GM18909 (cell line): ENCODE results near the gene SRP9.
"Not testable (repeated sequence)": the region's sequence is repeated elsewhere in the genome, so short reads cannot be mapped to it uniquely, and the experiment has no call there.

Source experiments
- ATAC-seq: cut with Tn5 transposase; IDR thresholded peaks from one replicate; pipeline ENCODE4 v1.9.1; 2021; ENCODE audit warnings: mild to moderate bottlenecking; ENCODE audit not compliant: unreplicated experiment, poor library complexity

SRP9 gene

DNA sequence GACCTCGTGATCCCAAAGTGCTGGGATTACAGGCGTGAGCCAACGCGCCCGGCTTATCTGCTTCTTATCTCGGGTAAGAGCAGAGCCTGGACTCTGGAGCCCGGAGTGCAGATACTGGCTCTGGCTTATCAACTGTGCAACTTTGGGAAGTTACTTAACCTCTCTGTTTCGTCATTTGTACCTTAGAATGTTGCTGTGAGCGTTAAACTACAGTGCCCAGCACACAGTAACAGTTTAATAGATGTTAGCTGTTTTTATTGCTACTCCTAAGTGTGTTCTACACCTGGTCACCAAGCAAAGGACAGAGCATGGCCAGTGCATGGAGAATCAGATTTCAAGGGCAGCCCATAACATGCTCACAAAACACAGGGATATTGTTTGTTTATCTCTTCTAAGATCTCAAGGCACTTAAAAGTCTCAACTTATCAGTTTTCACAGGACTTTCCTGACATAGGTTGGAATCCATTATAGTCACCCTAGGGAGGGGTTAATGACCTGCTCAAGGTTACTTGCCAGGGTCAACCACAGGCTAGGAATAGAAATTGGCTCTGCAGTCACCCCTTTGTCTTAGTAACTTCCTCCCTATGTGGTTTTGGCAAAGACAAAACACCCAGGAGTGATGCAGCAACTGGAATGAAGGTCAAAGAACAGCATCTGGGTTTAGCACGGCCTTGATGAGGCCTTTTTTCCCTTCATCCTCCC, 22.5 kb upstream of the SRP9 start:
- no peak for ATAC-seq

GRCh38 chr1:225755671-225756319, 21.8 kb upstream of the SRP9 start:
- no peak for ATAC-seq

DNA sequence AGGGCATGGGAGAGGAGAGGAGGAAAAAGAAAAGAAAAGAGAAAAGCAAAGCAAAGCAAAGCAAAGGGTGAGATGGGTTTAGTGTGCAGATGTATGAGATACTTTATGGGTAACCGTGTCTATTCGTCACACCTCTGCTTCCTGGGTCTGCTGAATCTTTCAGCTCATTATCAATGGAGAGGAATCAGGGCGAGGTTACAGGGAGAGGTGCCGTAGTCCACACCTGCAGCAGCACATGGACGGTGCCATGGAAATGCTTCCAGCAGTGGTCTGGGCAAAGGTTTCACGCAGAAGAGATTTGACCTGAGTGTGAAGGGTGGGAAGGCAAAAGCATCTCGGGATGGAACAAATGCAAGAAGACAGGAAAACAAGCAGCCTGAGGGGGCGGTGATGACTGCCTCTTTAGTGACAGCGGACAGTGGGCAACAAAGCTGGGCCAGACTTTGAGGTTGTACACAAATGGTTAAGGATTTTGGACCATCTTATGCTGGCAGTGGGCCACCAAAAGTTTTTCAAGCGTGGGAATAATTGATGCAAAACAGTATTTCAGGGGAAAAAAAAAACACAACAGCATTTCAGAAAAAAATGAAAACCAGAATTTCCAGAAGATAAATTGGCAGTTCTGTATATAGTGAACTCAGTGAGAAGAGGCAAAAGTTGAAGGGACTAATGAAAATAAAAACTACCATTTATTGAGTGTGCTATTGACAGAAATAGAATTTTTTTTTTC, 19.5 kb upstream of the SRP9 start:
- no peak for ATAC-seq

GRCh38 chr1:225759972-225760371, 17.7 kb upstream of the SRP9 start:
- not testable (repeated sequence) for ATAC-seq

DNA sequence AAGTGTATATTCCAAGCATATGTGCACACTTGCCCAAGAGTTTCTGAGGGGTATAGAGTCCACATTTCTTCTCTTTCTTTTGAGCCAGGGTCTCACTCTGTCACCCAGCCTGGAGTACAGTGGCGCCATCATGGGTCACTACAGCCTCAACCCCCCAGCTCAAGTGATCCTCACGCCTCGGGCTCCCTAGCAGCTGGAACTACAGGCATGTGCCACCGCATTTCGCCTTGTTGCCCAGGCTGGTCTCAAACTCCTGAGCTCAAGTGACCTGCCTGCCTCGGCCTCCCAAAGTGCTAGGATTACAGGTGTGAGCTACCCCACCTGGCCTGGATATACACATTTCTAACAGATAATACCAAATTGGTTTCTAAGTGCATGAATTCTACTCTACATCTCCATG, 17.1 kb upstream of the SRP9 start:
- no peak for ATAC-seq

GRCh38 chr1:225761395-225761794, 16.2 kb upstream of the SRP9 start:
- not testable (repeated sequence) for ATAC-seq

GRCh38 chr1:225762002-225762441, 15.6 kb upstream of the SRP9 start:
- no peak for ATAC-seq

DNA sequence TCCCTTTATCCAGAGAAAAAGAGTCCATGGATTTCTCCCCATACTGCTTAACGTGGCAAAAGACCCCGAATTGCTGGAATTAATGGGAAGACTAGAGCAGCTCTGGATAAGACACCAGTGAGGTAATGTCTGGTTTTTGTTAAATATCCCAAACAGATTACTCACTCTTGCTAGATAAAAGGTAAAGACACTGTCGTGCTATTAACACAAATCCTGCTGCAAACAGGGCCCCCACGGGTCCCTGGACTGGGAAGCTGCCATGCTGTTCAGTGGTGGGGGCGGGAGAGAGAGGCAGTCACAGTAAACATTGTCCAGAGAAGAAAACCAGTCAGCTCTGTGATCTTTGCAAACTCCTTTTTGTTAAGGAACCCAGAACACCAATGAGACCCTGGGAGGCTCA, 15.2 kb upstream of the SRP9 start:
- no peak for ATAC-seq

DNA sequence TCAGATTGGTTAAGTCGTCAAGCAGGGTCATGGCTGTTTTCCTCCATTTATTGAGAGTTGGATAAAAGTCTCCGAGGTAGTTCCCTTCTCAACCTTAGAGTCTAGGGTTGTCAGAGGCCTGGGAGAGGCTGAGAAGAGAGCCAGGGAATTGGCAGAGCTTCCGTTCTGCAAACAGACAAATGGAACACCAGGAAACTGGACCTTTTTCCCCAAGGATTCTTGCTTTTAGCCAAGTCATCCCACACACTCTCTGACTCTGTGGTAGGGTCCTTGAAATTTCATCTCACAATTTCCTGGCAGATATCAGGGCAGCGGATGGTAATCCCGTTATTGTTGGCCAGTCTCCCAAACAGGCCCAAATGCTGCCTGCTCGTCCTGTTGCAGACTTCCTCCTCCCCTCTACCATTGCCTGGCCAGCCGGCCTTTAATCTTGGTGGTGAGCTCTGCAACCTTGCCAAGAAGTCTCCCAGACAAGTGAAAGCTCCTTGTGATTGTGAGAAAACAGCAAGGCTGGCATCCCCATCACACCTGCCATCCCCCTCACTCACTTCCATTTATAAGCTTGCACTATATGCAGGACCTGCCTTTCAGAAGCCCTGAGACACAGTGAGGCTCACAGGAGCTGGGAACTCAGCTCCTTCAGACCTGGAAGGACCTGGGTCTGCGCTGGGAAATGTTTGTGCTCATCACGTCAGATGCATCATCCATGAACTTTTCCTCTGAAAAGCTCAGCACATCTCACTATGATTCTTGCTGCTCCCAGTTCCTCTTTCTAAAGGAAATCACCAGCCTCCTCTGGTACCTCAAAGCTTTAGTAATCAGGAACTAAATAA, 13.7 kb upstream of the SRP9 start:
- no peak for ATAC-seq

DNA sequence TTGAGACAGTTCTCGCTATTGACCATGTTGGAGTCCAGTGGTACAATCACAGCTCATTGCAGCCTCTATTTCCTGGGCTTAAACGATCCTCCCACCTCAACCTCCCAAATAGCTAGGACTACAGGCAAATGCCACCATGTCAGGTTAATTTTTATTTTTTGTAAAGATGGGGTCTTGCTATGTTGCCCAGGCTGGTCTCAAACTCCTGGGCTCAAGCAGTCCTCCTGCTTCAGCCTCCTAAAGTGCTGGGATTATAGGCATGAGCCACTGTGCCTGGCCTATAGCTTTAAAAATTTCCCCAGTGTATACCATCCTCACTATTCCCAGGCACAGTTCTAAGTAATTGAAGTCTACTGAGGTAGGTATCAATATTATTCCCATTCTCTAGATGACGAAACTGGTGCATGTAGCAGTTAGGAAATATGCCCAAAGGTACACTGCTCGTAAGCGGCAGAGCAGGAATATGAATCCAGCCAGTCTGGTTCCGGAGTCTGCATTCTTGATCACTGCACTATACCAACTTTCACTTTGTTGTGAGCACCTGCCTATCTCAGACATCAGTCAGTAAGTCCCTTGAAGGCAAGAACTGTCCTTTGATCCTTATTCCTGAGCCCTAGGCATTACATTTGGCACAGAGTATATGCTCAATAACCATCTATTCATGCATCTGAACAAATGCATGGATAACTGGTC, 11.5 kb upstream of the SRP9 start:
- no peak for ATAC-seq

DNA sequence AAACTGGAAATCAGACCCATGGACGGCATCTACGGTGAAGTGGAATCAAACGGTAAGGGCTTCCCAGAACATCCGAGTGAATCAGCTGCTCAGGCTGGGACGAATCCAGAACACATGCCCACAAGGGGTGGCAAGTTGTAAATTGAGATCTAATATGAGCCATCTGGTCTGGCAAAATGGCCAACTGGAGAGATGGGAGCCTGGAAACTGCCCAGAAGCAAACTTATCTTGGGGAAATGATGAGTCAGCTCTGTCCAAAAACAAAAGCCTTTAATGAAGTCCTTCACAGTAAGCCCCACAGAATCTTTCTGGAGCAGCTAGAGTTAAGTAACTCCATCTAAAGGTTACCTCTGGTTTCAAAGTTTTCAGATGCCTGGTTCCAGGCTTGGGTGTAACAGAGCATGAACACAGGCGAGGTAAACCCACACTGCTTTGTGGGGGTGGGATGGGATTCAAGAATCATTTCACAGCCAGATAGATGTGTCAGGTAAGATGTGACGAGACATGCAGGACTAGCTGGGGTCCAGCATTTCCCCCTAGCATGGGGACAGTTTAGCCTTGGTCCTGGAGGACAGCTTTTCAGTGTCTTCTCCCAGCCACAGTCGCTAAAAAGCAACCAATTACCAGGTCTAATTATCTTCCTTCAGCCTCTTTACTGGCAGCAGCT, 10.5 kb upstream of the SRP9 start:
- no peak for ATAC-seq

DNA sequence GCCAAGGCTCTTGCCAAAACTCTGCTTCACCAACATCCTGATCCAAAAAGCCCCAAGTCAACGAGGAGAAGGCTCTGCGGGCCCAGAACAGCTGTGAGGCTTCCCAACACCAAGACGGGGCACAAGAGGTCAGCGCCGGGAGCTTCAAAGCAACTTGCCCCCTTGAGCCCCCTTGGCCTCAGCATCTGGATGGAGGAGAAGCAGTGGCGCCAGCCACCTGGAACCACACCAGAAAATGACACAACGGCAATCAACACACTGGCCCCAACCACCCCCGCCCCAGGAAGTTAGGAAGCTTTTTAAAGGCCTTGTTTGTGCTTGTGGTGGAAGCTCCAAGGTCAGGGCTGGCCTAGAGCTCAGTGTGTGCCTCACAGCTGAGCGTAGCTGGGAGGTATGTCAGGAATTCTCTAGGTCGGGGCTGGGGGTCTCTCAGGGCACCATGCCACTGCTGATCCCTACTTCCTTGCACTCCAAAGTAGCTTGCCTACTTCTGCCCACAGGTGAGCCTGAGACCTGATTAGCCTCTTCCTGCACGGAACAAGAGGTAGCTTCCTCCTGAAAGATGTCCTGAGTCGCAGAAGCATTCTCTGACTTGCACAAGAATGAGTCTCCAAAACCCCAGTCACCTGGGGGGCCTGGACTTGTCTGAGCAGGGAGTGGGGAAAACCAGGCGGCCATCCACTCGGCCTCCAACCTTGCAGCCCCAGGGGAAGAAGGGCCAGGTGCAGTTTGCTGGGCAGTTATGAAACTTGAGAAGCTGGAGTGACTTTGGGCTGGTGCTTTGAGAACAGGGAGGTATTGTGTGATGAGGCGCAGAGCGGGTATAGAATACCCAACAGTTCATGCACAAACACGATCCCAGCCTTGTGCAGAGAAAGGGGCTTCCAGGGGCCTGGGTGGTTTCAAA, 9.7 kb upstream of the SRP9 start:
- ATAC-seq = no peak

GRCh38 chr1:225768662-225769426, 8.8 kb upstream of the SRP9 start:
- ATAC-seq = no peak

GRCh38 chr1:225769687-225770086, 7.9 kb upstream of the SRP9 start:
- no peak for ATAC-seq

- ATAC-seq = no peak
Observed at GRCh38 chr1:225770561-225771248, 6.9 kb upstream of the SRP9 start.

DNA sequence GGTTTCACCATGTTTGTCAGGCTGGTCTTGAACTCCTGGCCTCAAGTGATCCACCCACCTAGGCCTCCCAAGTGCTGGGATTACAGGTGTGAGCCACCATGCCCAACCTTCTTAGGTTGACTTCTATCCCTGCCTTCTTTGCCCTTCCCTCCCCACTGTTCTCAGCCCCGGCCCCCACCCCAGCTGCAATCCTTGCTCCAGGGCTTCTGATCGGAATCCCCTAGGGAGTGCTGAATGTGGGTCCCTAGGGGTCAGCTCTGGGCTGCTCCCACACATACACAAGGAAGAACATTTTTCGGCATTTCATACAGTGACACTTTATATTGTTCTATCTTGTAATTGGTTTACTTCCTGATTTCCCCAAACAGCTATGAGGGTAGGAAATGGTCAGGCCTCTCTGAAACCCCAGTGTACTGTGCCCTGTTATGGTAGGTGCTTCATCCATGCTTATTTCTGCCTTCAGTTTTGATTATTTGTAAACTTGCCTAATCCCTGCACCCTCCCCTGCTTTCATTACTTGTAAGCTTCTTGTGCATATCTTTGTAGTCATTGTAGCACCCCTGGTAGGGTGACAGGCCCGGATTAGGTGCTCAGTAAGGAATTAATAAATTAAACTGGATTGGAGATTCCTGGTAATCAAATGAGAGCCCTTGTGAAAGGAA, 5.8 kb upstream of the SRP9 start:
- ATAC-seq = no peak

DNA sequence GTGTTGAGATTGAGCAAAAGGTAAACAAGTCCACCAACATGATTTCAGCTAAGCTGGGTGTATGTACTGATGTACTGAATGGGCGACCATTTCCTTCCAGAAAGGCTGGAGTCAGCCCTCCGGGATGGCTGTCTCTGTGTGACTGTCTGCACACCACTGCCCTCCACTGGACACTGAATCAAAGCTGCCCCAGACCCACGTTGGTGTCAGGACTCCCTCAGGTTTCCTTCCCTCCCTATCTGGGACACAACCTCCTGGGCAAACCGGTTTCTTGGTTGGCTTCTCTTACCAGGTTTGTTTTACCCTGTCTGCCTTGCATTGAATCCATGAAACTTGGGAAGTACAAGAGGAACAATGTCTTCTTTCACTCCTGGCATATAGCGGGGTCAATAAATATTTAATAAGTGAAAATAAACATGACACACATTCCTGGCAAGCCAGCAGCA, 5.3 kb upstream of the SRP9 start:
- peak; percentile 49 for ATAC-seq
